D721Med (cell line): ENCODE data around the gene BPTF.

Experiments
- DNase-seq: peaks from one replicate; pipeline ENCODE4 v3.0.0; 2011; ENCODE audit warnings: low spot score; ENCODE audit not compliant: insufficient read length
- FAIRE-seq: peaks from 2 replicates; lab custom pipeline; 2011; peaks lifted over from hg19 to GRCh38; lab: Jason Lieb, UNC
- TF ChIP-seq, protein P1 (sequence below): IDR thresholded peaks from 2 replicates; pipeline ENCODE4 v1.5.1; 2012; ENCODE audit warnings: mild to moderate bottlenecking, control low read depth; ENCODE audit not compliant: insufficient read depth; ENCODE audit errors: missing control alignments

The BPTF gene, protein sequence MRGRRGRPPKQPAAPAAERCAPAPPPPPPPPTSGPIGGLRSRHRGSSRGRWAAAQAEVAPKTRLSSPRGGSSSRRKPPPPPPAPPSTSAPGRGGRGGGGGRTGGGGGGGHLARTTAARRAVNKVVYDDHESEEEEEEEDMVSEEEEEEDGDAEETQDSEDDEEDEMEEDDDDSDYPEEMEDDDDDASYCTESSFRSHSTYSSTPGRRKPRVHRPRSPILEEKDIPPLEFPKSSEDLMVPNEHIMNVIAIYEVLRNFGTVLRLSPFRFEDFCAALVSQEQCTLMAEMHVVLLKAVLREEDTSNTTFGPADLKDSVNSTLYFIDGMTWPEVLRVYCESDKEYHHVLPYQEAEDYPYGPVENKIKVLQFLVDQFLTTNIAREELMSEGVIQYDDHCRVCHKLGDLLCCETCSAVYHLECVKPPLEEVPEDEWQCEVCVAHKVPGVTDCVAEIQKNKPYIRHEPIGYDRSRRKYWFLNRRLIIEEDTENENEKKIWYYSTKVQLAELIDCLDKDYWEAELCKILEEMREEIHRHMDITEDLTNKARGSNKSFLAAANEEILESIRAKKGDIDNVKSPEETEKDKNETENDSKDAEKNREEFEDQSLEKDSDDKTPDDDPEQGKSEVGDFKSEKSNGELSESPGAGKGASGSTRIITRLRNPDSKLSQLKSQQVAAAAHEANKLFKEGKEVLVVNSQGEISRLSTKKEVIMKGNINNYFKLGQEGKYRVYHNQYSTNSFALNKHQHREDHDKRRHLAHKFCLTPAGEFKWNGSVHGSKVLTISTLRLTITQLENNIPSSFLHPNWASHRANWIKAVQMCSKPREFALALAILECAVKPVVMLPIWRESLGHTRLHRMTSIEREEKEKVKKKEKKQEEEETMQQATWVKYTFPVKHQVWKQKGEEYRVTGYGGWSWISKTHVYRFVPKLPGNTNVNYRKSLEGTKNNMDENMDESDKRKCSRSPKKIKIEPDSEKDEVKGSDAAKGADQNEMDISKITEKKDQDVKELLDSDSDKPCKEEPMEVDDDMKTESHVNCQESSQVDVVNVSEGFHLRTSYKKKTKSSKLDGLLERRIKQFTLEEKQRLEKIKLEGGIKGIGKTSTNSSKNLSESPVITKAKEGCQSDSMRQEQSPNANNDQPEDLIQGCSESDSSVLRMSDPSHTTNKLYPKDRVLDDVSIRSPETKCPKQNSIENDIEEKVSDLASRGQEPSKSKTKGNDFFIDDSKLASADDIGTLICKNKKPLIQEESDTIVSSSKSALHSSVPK (N-terminal part only)

DNA sequence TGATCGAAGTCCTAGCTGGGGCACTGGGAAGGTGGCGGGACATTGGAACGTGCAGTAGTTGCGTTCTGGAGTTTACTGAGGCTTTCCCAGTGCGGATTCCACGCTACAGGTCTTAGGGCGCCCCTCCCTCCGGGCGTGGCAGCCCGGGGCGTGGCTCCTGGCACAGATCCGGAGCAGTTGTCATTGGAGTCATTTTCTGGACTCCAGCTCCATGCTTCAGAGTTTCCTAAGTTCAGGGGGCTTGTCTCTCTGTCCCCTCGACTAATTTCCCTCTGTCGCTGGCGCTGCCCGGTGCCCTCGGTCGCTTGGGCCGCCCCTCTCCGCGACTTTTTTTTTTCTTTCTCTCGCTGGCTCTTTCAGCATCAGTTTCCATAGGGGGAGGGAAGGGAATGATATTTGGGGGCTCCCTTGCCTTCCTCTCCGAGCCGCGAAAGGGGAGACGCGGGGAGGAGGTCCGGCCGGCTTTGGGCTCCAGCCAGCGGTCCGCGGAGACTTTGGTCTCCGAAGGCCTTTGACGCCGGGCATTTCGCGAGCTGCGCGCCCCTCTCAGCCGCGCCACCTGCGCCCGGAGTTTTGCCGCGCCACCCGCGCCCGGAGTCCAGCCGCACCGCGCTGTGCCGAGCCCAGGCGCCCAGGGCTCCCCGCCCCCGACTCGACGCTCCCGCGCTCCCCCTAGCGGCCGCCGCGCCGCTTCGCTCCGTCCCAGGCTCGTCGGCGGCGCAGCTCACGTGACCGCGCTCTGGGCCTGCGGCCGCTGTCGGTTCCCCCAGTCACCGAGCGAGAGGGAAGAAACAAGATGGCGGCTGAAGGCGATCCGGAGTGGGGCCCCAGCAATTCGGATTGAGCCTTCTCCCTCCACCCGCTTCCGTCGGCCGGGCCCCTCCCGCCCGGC, at the start of gene BPTF:
Gene BPTF (plus strand): TSS at position 769 of the 892 bp plus-strand sequence. CDS start 222 bp downstream, outside the sequence.
- TF ChIP-seq, protein P1, sequence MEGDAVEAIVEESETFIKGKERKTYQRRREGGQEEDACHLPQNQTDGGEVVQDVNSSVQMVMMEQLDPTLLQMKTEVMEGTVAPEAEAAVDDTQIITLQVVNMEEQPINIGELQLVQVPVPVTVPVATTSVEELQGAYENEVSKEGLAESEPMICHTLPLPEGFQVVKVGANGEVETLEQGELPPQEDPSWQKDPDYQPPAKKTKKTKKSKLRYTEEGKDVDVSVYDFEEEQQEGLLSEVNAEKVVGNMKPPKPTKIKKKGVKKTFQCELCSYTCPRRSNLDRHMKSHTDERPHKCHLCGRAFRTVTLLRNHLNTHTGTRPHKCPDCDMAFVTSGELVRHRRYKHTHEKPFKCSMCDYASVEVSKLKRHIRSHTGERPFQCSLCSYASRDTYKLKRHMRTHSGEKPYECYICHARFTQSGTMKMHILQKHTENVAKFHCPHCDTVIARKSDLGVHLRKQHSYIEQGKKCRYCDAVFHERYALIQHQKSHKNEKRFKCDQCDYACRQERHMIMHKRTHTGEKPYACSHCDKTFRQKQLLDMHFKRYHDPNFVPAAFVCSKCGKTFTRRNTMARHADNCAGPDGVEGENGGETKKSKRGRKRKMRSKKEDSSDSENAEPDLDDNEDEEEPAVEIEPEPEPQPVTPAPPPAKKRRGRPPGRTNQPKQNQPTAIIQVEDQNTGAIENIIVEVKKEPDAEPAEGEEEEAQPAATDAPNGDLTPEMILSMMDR, result peak; percentile 96
- FAIRE-seq, result no peak
- peak; percentile 48 for DNase-seq

DNA sequence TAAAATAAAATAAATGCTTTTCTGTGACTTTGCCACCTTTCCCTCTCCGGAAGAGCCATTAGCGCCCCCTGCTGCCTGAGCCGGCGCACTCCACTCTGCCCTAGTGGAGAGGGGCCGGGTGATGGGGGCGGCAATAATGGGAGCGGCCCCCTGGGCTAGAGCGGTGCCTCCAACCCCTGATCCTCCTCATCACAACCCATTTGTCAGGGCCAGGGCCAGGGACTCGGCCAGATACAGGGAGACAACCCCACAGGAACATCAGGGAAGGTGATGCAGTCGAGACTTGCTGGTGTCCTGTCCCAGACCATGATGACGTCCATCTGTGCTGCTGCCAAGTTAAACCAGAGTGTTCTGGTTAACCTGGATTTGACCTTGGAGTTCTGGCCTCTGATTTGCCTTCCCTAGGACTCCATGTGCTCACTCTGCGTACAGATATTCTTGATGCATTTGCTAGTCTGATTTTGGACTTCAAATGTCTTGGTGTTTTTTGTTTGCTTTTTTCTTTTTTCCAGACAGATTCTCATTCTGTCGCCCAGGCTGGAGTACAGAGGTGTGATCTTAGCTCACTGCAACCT, 46.1 kb upstream of the BPTF start:
- TF ChIP-seq, protein P1, result peak; percentile 83
- DNase-seq (peak; percentile 55), FAIRE-seq (no peak)

DNA sequence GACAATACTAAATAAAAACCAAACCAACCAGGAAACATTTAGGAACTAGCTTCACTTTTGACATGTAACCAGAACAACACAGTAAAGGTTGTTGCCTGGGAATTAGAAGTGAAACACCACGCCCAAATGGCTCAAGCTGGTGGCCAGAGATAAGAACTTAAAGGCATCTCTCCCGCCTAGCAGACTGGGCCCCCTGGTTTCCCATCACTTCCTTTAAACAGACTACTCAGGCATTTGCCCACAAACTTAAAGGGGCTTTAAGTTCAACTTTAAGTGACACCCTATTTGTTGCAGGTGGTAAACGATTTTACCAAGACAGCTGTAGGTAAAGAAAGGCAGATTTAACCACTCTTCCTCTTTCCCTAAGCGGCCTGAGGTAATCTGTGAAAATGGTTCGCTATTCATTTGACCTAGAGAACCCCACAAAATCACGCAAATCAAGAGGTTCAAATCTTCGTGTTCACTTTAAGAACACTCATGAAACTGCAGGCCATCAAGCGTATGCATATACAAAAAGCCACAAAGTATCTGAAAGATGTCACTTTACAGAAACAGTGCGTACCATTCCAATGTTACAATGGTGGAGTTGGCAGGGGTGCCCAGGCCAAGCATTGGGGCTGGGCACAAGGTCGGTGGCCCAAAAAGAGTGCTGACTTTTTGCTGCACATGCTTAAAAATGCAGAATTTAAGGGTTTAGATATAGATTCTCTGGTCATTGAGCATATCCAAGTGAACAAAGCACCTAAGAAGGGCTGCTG, 40.8 kb upstream of the BPTF start:
- no peak for DNase-seq
- FAIRE-seq, result no peak
- TF ChIP-seq, protein P1, result no peak

DNA sequence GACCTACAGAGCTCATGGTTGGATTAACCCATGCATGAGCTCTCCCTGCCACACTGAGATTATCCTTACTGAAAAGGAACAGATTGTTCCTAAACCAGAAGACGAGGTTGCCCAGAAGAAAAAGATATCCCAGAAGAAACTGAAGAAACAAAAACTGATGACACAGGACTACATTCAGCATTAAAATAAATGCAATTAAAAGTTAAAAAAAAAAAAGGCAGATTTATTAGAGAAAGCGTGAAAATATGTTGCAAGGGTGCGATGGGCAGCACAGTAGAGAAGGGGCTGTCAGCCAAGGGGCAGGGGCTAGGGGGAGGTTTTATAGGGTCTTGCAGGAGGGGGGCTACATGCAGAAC, 40.2 kb upstream of the BPTF start:
- TF ChIP-seq, protein P1, result no peak
- no peak for DNase-seq
- FAIRE-seq, result no peak

DNA sequence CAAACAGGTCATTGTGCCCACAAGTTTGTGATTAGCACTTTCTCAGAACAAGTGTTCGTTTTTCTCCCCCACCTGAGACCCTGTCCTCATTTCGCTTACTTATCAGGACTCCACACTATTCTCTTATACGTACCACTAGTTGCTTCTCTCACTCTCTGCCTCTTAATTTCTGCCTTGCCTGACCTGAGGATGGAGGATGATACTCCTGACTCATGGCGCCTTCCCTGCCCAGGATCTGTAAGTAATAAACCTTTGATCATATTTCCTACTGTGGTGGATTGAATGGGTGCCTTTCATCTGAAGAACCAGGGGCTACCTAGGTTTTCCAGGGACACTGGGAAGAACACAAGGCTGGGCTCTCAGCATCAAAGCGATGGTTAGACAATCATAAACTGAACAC, 39.8 kb upstream of the BPTF start:
- FAIRE-seq, result no peak
- TF ChIP-seq, protein P1, result no peak

More for the DNA sequence above, 39.8 kb upstream of the BPTF start:
- no peak for DNase-seq
